D721Med (cell line): ENCODE data around the gene BCAP31.
A peak's percentile ranks its signal among the peaks of the same experiment; 100 is the strongest.

ENCODE experiments used
- DNase-seq: peaks from one replicate; pipeline ENCODE4 v3.0.0; 2011; ENCODE audit warnings: low spot score; ENCODE audit not compliant: insufficient read length
- FAIRE-seq: peaks from 2 replicates; lab custom pipeline; 2011; peaks lifted over from hg19 to GRCh38; lab: Jason Lieb, UNC
- TF ChIP-seq, protein P1 (sequence below): IDR thresholded peaks from 2 replicates; pipeline ENCODE4 v1.5.1; 2012; ENCODE audit warnings: mild to moderate bottlenecking, control low read depth; ENCODE audit not compliant: insufficient read depth; ENCODE audit errors: missing control alignments

BCAP31 gene

DNA sequence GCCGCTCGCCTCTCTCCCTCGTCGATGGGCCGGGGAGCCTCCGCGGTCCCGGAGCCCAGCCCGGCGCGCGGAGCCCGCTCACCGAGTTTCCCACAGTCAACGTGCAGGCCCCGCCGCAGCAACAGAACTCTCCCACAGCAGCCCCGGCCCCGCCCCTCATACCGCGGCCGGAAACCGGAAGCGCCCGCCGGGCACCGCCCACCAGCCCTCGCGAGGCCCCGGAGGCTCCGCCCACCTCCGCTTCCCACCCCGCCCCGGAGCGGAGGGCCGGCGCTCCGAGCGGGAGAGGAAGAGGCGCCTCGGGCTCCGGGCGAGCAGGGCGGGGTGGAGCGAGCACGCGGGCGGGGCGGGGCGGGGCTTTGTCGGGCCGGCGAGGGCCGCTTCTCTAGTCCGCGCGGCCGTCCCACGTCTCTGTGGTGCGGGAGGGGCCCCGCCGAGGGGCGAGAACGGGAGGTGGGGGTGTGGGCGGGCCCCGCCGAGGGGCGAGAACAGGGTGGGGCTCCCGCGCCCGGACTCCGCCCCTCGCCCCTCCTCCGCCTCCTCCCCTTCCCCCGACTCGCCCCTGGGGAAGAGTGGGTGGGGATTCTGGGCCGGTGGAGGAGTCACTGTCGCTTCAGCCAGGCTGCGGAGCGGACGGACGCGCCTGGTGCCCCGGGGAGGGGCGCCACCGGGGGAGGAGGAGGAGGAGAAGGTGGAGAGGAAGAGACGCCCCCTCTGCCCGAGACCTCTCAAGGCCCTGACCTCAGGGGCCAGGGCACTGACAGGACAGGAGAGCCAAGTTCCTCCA is at the start of gene BCAP31, which contains the start of gene ABCD1:
Gene BCAP31 (minus strand): TSS at position 136 of the 787 bp plus-strand sequence. CDS start 1,143 bp downstream, outside the sequence.
Gene ABCD1 (plus strand): TSS at position 605 of the 787 bp plus-strand sequence. CDS start 411 bp downstream, outside the sequence.
- FAIRE-seq, result no peak
- peak; percentile 92 for DNase-seq
- TF ChIP-seq, protein P1, sequence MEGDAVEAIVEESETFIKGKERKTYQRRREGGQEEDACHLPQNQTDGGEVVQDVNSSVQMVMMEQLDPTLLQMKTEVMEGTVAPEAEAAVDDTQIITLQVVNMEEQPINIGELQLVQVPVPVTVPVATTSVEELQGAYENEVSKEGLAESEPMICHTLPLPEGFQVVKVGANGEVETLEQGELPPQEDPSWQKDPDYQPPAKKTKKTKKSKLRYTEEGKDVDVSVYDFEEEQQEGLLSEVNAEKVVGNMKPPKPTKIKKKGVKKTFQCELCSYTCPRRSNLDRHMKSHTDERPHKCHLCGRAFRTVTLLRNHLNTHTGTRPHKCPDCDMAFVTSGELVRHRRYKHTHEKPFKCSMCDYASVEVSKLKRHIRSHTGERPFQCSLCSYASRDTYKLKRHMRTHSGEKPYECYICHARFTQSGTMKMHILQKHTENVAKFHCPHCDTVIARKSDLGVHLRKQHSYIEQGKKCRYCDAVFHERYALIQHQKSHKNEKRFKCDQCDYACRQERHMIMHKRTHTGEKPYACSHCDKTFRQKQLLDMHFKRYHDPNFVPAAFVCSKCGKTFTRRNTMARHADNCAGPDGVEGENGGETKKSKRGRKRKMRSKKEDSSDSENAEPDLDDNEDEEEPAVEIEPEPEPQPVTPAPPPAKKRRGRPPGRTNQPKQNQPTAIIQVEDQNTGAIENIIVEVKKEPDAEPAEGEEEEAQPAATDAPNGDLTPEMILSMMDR, result no peak

DNA sequence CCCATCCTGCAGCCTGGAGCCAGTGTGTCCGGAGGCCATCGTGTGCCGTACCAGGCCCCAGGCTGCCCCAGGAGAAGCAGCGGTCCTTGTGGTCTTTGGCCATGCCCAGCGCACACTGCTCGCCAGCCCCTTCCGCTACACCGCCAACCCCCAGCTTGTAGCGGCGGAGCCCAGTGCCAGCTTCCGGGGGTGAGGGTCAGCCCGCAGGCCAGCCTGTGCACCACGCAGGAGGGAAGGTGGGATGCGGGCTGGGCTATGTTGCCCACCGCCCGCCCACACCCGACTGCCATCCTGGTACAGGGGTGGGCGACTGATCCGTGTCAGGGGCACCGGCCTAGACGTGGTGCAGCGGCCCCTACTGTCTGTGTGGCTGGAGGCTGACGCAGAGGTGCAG is 49.0 kb upstream of the BCAP31 start:
- DNase-seq (no peak), FAIRE-seq (no peak)
- TF ChIP-seq, protein P1, result no peak

DNA sequence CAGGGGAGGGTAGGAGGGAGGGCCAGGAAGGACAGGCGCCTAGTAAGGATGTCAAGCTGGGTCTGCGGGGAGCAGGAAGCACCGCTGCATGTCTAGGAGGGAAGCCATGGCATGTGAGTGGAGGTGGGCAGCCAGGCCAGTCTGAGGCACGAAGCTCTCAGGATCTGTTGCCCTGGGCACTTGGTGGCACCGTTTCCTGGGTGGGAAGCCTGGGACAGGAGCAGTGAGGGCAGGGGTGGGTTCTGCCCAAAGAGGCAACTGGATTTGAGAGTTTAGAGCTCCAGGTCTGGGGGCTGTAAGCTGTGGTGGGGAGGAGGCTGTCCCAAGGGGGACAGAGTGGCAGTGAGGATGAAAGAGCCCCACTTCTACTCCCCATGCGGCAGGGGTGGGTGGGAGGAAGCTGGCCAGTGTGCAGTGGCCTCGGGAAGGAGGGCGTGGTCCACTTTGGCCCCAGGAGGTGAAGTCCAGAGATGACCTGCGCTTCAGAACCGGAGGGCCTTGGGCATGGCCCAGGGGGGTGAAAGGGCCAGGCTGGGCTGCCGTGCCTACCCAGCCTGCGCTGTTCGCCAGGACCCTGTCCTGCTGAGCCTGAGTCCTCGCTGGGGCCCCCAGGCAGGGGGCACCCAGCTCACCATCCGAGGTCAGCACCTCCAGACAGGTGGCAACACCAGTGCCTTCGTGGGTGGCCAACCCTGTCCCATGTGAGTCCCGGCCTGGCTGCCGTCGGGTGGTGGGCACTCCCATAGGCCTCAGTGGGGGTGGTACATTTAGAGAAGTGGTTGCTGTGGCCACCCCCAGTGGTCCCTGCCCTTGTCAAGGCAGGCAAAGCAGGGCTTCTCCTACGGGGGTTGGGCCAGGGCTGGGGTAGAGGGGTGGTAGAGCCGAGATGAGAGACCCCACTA is 48.4 kb upstream of the BCAP31 start:
- DNase-seq (no peak), FAIRE-seq (no peak)
- TF ChIP-seq, protein P1, result no peak

DNA sequence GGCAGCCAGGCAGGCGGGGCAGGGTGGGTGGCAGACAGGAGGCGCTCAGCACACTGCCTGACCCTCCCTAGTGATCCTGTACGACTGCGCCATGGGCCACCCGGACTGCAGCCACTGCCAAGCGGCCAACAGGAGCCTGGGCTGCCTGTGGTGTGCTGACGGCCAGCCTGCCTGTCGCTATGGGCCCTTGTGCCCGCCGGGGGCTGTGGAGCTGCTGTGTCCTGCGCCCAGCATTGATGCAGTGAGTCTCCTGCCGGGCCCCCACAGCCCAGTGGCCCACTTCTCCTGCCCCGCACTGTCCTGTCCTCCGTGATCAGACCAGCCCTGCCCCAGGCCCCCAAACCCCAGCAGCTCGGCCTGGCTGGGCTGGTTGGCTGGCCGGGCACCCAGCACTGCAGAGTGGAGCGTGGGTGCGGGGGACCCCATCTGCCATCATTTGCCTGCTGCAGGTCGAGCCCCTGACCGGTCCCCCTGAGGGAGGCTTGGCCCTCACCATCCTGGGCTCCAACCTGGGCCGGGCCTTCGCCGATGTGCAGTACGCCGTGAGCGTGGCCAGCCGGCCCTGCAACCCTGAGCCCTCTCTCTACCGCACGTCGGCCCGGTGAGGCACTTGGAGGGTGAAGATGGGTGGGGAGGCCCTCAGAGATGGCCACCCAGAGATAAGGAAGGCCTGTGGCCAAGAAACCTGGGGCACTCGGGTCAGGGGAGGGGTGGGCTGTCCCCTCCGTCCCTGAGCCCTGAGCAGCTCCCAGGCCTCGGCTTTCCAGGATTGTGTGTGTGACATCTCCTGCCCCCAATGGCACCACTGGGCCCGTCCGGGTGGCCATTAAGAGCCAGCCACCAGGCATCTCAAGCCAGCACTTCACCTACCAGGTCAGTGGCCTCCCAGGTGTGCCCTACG is 47.5 kb upstream of the BCAP31 start:
- no peak for FAIRE-seq
- TF ChIP-seq, protein P1, result no peak
- DNase-seq, result no peak

DNA sequence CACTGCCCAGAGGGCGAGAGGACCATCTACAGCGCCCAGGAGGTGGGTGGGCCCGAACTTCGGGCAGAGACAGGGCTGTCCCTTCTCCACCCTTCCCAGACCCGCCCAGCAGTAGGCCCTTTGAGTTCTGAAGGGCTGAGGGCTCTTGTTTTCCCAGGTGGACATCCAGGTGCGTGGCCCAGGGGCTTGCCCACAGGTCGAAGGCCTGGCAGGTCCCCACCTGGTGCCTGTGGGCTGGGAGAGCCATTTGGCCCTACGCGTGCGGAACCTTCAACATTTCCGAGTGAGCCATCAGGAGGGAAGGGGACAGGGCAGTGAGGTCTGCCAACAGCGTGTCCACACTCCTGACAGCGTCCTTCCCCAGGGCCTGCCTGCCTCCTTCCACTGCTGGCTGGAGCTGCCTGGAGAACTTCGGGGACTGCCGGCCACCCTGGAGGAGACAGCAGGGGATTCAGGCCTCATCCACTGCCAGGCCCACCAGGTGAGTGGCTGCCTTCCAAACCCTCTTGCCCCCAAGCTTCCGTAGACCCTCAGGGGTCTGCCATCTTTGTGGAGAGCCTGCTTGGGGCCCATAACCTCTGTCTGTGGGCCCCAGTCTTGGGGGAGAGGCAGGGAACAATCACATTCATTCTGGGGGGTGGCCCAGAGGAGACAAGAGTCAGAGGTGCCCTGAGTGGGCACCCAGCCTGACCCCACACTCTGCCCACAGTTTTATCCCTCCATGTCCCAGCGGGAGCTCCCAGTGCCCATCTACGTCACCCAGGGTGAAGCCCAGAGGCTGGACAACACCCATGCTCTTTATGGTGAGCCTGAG is 46.6 kb upstream of the BCAP31 start:
- TF ChIP-seq, protein P1, result no peak
- FAIRE-seq, result no peak
- DNase-seq, result no peak

DNA sequence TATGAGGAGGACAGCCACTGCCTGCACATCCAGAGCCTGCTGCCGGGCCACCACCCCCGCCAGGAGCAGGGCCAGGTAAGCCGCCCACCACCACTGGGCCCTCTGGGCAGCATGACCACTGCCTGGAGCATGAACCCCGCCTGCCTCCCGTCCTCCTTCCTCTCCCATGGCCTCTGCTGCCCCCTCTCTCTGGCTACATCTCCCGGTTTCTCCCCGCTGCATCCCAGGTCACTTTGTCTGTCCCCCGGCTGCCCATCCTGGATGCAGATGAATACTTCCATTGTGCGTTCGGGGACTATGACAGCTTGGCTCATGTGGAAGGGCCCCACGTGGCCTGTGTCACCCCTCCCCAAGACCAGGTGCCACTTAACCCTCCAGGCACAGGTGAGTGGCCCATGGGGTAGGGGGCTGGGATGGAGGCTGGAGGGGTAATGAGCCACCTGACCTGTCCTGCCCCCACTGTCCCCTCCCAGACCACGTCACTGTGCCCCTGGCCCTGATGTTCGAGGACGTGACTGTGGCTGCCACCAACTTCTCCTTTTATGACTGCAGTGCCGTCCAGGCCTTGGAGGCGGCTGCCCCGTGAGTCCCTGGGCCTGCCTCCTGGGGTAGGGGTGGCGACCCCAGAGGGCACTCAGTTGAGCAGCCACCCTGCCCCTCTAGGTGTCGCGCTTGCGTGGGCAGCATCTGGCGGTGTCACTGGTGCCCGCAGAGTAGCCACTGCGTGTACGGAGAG is 45.8 kb upstream of the BCAP31 start:
- FAIRE-seq (no peak), DNase-seq (no peak)
- TF ChIP-seq, protein P1, result no peak
